Urothelium cell line (cell line): ENCODE measurements around the gene BMP8A.
A peak's percentile ranks its signal among the peaks of the same experiment; 100 is the strongest.
"Not testable (repeated sequence)": the region's sequence is repeated elsewhere in the genome, so short reads cannot be mapped to it uniquely, and the experiment has no call there.

ENCODE experiments used
- DNase-seq: peaks from one replicate; pipeline ENCODE4 v3.0.0; 2011; ENCODE audit warnings: low spot score, mixed read lengths
- FAIRE-seq: peaks from 2 replicates; lab custom pipeline; 2011; peaks lifted over from hg19 to GRCh38; lab: Jason Lieb, UNC

BMP8A gene

GRCh38 chr1:39500862-39501389 lies 9.5 kb downstream of the BMP8A start:
- FAIRE-seq: no peak
- DNase-seq: no peak

- FAIRE-seq (no peak), DNase-seq (no peak)
These were observed 10.2 kb downstream of the BMP8A start for GRCh38 chr1:39501666-39502065.

- not testable (repeated sequence) for DNase-seq, FAIRE-seq
These were observed 13.0 kb downstream of the BMP8A start for GRCh38 chr1:39504436-39504835.

GRCh38 chr1:39505289-39505688 lies 13.9 kb downstream of the BMP8A start:
- DNase-seq (no peak), FAIRE-seq (no peak)

- DNase-seq (no peak), FAIRE-seq (no peak)
These were observed 15.9 kb downstream of the BMP8A start for GRCh38 chr1:39507230-39507928.

GRCh38 chr1:39508266-39508665 lies 16.8 kb downstream of the BMP8A start:
- FAIRE-seq: no peak

GRCh38 chr1:39508857-39509305 lies 17.4 kb downstream of the BMP8A start:
- FAIRE-seq: no peak
- DNase-seq: peak; percentile 38

More at GRCh38 chr1:39508266-39508665, 16.8 kb downstream of the BMP8A start:
- no peak for DNase-seq

GRCh38 chr1:39509360-39510009 lies 18.0 kb downstream of the BMP8A start:
- FAIRE-seq (peak; percentile 63), DNase-seq (peak; percentile 54)

- not testable (repeated sequence) for DNase-seq, FAIRE-seq
These were observed 19.2 kb downstream of the BMP8A start for GRCh38 chr1:39510570-39511186.

GRCh38 chr1:39511477-39511876 lies 20.0 kb downstream of the BMP8A start:
- DNase-seq, FAIRE-seq: not testable (repeated sequence)

- FAIRE-seq: peak; percentile 23
- not testable (repeated sequence) for DNase-seq
These were observed 20.9 kb downstream of the BMP8A start for GRCh38 chr1:39512234-39512847.

GRCh38 chr1:39514710-39515124 lies 23.3 kb downstream of the BMP8A start:
- FAIRE-seq, DNase-seq: not testable (repeated sequence)

GRCh38 chr1:39515131-39516086 lies 24.0 kb downstream of the BMP8A start:
- FAIRE-seq: peak; percentile 98
- DNase-seq: not testable (repeated sequence)

- DNase-seq, FAIRE-seq: not testable (repeated sequence)
These were observed 25.4 kb downstream of the BMP8A start for GRCh38 chr1:39516841-39517240.

- FAIRE-seq: peak; percentile 30
- not testable (repeated sequence) for DNase-seq
These were observed 26.5 kb downstream of the BMP8A start for GRCh38 chr1:39517936-39518335.

- not testable (repeated sequence) for DNase-seq
- FAIRE-seq: peak; percentile 98
These were observed 27.9 kb downstream of the BMP8A start for GRCh38 chr1:39519376-39519775.

GRCh38 chr1:39522221-39522620 lies 30.8 kb downstream of the BMP8A start:
- not testable (repeated sequence) for FAIRE-seq, DNase-seq

- no peak for DNase-seq
These were observed 31.5 kb downstream of the BMP8A start for GRCh38 chr1:39522661-39523567.

GRCh38 chr1:39524171-39524570 lies 32.7 kb downstream of the BMP8A start:
- DNase-seq (no peak), FAIRE-seq (no peak)

More at GRCh38 chr1:39522661-39523567, 31.5 kb downstream of the BMP8A start:
- no peak for FAIRE-seq
